Uterus (tissue), 2 donors: Measurements from ENCODE around the gene IGIP.

Experiments used
- CTCF ChIP-seq, 4 experiments: fragments of 200-600 bp in 2 of 4; fragments of 450-650 bp in 2 of 4; sonication (generic) in 2 of 4; IDR thresholded peaks; one replicate each; pipeline ENCODE4 v1.5.1; 2016 to 2019; ENCODE audit warnings: antibody characterized with exemption in 4 of 4, mild to moderate bottlenecking in 2 of 4, moderate library complexity in 1 of 4
- POLR2A ChIP-seq, 2 donors: fragments of 450-650 bp; IDR thresholded peaks; one replicate each; pipeline ENCODE4 v1.6.1; 2016; ENCODE audit warnings: antibody characterized with exemption in 2 of 2, mild to moderate bottlenecking in 1 of 2, moderate library complexity in 1 of 2

GRCh38 chr5:140157032-140157781 is 31.5 kb downstream of the IGIP start:
- TF ChIP-seq CTCF (IDR thresholded peaks at IDR 0.05) (peak; percentile 92 to 95 (median 94)), POLR2A (IDR thresholded peaks at IDR 0.05) (no peak)
